Thyroid gland (tissue), 4 donors: Measurements from ENCODE around the gene NEDD4.

Experiments used
- POLR2A ChIP-seq, 2 donors: fragments of 450-650 bp; IDR thresholded peaks; one replicate each; pipeline ENCODE4 v1.6.1; 2017; ENCODE audit warnings: antibody characterized with exemption in 2 of 2, mild to moderate bottlenecking in 2 of 2, moderate library complexity in 1 of 2
- TF ChIP-seq, protein P1 (sequence below), 6 experiments: fragments of 200-600 bp in 3 of 6; fragments of 450-650 bp in 3 of 6; sonication (generic) in 3 of 6; IDR thresholded peaks; one replicate each; pipeline ENCODE4 v1.5.1; 2016 to 2019; ENCODE audit warnings: antibody characterized with exemption in 6 of 6, mild to moderate bottlenecking in 2 of 6, inconsistent platforms in 1 of 6, moderate library complexity in 1 of 6

DNA sequence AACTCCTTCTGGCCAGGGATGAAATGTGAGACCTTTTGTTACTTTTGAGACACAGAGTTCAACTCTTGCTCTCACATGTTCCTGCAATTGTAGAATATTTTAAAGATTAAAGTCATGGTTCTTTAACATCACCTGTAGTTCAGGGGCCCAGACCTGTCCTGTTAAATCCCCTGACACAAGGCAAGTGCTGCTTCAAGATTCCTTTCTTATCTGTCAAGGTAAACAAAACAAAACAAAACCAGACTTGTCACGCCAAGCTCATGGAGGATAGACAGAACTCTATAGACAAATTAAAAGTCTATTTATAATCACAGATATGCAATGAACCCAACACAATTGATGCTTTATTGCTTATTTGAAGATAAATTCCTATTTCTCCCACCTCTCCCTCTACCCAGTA lies 48.6 kb upstream of the NEDD4 start:
- TF ChIP-seq, protein P1, sequence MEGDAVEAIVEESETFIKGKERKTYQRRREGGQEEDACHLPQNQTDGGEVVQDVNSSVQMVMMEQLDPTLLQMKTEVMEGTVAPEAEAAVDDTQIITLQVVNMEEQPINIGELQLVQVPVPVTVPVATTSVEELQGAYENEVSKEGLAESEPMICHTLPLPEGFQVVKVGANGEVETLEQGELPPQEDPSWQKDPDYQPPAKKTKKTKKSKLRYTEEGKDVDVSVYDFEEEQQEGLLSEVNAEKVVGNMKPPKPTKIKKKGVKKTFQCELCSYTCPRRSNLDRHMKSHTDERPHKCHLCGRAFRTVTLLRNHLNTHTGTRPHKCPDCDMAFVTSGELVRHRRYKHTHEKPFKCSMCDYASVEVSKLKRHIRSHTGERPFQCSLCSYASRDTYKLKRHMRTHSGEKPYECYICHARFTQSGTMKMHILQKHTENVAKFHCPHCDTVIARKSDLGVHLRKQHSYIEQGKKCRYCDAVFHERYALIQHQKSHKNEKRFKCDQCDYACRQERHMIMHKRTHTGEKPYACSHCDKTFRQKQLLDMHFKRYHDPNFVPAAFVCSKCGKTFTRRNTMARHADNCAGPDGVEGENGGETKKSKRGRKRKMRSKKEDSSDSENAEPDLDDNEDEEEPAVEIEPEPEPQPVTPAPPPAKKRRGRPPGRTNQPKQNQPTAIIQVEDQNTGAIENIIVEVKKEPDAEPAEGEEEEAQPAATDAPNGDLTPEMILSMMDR (IDR thresholded peaks at IDR 0.05) = no peak
- no peak for TF ChIP-seq POLR2A (IDR thresholded peaks at IDR 0.05)
